ENCODE data around the gene ACACA. TPM values are rescaled to one million over a fixed set of nuclear protein-coding genes. Genes with fewer than 3 reads are reported as not detected.

Gene ACACA
- total and polyA plus RNA-seq, 4 donors: 6.1 to 49.9 (median 23.7) TPM

DNA sequence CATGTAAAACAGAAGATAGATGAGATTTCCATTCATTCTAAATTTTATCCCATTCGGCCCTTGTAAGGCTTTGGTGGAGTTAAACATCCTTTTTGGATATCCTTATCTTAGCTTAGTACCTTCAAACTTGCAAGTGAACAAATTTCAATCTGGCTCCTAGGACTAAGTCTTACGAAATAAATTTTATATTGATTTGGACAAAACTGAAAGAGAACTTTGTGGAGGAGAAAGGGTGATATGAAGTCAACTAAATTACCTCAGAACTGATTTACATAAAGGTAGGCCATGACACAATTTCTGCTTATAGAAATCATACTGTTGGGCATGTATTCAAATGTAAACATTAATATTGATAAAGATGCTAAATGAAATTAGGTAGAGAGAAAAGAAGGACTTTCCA, 206.1 kb downstream of the ACACA start:
- Histone ChIP-seq H3K4me1 (ENCODE audit: control insufficient read depth in 1 of 2, insufficient read depth in 2 of 2, low read length in 2 of 2) (no peaks in the 10 kb centered on the region), H3K36me3 (ENCODE audit: control insufficient read depth in 1 of 2, insufficient read depth in 2 of 2, low read length in 1 of 2) (peaks cover 0 to 2% of the 10 kb centered on the region in 2 donors), H3K4me3 (ENCODE audit: low read length in 2 of 2) (no peak overlapping the region), H3K27me3 (ENCODE audit: control insufficient read depth in 1 of 2, insufficient read depth in 2 of 2, low read length in 1 of 2) (no peaks in the 10 kb centered on the region), H3K27ac (ENCODE audit: low read depth in 1 of 2, low read length in 2 of 2) (no peak overlapping the region), H3K9me3 (ENCODE audit: control insufficient read depth, low read length) (no peaks in the 10 kb centered on the region)
- WGBS, 2 donors: 90 to 92% methylated on average over 2 of the region's 2 CpGs
- DNase-seq (no peak), ATAC-seq (ENCODE audit: low FRiP score) (no peak)
- intact Hi-C loops (cut with DNase I): no loop called here

DNA sequence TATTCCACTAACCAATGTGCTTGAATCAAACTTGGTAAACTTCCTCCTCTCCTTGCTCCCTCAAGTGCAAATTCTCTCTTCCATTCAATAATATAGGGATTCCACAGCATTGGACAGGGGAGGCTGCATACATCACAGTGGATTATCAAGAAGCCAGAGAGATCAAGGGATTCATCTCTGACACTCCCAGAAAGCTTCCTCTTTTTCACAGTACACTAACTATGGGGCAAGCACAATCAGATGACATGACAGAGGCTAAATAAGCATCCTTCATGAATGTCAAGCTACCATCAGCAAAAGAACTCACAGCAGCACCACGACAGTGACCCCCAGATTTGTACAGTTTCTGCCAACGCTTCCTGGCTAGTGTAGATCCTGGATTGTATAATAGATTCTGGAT, 209.3 kb downstream of the ACACA start:
- H3K36me3 ChIP-seq (ENCODE audit: control insufficient read depth in 1 of 2, insufficient read depth in 2 of 2, low read length in 1 of 2): peaks cover 0 to 2% of the 10 kb centered on the region in 2 donors
- H3K4me3 ChIP-seq (ENCODE audit: low read length in 2 of 2): no peak overlapping the region
- WGBS, 2 donors: 91 to 94% methylated on average over 2 of the region's 2 CpGs
- ATAC-seq (ENCODE audit: low FRiP score) (no peak), DNase-seq (no peak)
- no peaks in the 10 kb centered on the region for H3K9me3 ChIP-seq (ENCODE audit: control insufficient read depth, low read length)
- no peak overlapping the region for H3K27ac ChIP-seq (ENCODE audit: low read depth in 1 of 2, low read length in 2 of 2)
- no peaks in the 10 kb centered on the region for H3K27me3 ChIP-seq (ENCODE audit: control insufficient read depth in 1 of 2, insufficient read depth in 2 of 2, low read length in 1 of 2)
- intact Hi-C loops (cut with DNase I): no loop called here
- no peaks in the 10 kb centered on the region for H3K4me1 ChIP-seq (ENCODE audit: control insufficient read depth in 1 of 2, insufficient read depth in 2 of 2, low read length in 2 of 2)

DNA sequence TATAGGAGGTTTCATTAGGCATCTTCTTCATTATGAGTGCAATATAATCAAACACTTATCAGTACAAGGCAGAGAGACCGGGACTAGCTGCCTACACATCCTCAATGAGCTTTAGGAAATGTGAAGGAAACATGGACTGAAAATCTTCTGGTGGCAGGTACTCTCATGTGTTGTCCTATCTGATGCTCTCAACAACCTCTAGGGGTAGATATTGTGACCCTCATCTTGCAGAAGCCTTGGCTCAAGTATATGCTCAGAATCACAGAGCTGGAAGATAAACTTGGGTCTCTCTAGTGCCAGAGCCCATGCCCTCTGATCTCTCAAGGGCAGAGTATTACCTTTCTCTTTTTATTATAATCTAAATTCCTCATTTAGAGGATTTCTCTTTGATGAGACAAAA, 212.4 kb downstream of the ACACA start:
- no peak for ATAC-seq (ENCODE audit: low FRiP score)
- no peak for DNase-seq
- 95 to 100% methylated on average over 1 of the region's 1 CpG for WGBS, 2 donors
- Histone ChIP-seq H3K36me3 (ENCODE audit: control insufficient read depth in 1 of 2, insufficient read depth in 2 of 2, low read length in 1 of 2) (peaks cover 0 to 6% of the 10 kb centered on the region in 2 donors), H3K4me1 (ENCODE audit: control insufficient read depth in 1 of 2, insufficient read depth in 2 of 2, low read length in 2 of 2) (no peaks in the 10 kb centered on the region), H3K4me3 (ENCODE audit: low read length in 2 of 2) (no peak overlapping the region), H3K27me3 (ENCODE audit: control insufficient read depth in 1 of 2, insufficient read depth in 2 of 2, low read length in 1 of 2) (no peaks in the 10 kb centered on the region), H3K9me3 (ENCODE audit: control insufficient read depth, low read length) (no peaks in the 10 kb centered on the region), H3K27ac (ENCODE audit: low read depth in 1 of 2, low read length in 2 of 2) (no peak overlapping the region)
- intact Hi-C loops (cut with DNase I): no loop called here

DNA sequence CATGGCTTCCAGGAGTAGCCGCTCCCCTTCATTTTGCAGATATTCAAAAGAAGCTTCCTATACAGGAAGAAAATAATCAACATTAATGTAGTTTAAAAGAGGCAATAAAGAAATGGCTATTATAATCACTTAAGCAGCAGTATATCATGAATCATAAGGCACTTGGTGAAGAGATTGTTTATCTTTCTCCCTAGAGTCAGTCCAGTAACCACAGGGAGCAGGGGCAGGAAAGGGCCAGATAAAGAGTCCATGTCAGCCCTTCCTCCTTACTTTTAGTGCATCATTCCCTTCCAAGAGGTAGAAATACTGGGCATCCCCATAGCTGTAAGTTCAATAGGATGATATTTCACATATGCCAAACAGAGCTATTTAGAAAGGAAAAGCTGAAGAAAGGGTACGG, 215.4 kb downstream of the ACACA start:
- Histone ChIP-seq H3K27me3 (ENCODE audit: control insufficient read depth in 1 of 2, insufficient read depth in 2 of 2, low read length in 1 of 2) (no peaks in the 10 kb centered on the region), H3K4me1 (ENCODE audit: control insufficient read depth in 1 of 2, insufficient read depth in 2 of 2, low read length in 2 of 2) (no peaks in the 10 kb centered on the region), H3K4me3 (ENCODE audit: low read length in 2 of 2) (no peak overlapping the region), H3K36me3 (ENCODE audit: control insufficient read depth in 1 of 2, insufficient read depth in 2 of 2, low read length in 1 of 2) (peaks cover 0 to 4% of the 10 kb centered on the region in 2 donors), H3K9me3 (ENCODE audit: control insufficient read depth, low read length) (no peaks in the 10 kb centered on the region), H3K27ac (ENCODE audit: low read depth in 1 of 2, low read length in 2 of 2) (no peak overlapping the region)
- DNase-seq: no peak
- intact Hi-C loops (cut with DNase I): no loop called here
- ATAC-seq (ENCODE audit: low FRiP score): no peak
- WGBS, 2 donors: 94 to 96% methylated on average over 2 of the region's 2 CpGs

DNA sequence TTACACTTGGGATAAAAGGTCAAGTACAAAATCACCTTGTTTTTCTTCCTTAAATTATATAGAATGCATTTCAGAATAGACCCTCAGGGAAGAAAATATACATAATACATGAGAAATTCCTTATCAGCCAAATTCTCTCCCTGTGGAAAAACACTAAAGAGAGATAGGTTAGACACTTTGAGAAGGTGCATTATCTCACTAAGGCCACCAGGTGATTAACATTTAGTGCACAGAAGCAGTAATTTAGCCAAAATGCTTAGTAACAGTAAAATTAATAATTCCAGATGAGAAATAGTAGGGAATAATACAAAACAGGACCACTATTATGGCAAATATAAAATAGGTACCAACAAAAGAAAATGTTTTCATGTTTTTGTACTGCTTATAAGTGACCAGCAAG, 216.1 kb downstream of the ACACA start:
- Histone ChIP-seq H3K4me1 (ENCODE audit: control insufficient read depth in 1 of 2, insufficient read depth in 2 of 2, low read length in 2 of 2) (no peaks in the 10 kb centered on the region), H3K4me3 (ENCODE audit: low read length in 2 of 2) (no peak overlapping the region), H3K27me3 (ENCODE audit: control insufficient read depth in 1 of 2, insufficient read depth in 2 of 2, low read length in 1 of 2) (no peaks in the 10 kb centered on the region), H3K36me3 (ENCODE audit: control insufficient read depth in 1 of 2, insufficient read depth in 2 of 2, low read length in 1 of 2) (peaks cover 0 to 4% of the 10 kb centered on the region in 2 donors), H3K9me3 (ENCODE audit: control insufficient read depth, low read length) (no peaks in the 10 kb centered on the region), H3K27ac (ENCODE audit: low read depth in 1 of 2, low read length in 2 of 2) (no peak overlapping the region)
- ATAC-seq (ENCODE audit: low FRiP score) (no peak), DNase-seq (no peak)
- intact Hi-C loops (cut with DNase I): no loop called here

DNA sequence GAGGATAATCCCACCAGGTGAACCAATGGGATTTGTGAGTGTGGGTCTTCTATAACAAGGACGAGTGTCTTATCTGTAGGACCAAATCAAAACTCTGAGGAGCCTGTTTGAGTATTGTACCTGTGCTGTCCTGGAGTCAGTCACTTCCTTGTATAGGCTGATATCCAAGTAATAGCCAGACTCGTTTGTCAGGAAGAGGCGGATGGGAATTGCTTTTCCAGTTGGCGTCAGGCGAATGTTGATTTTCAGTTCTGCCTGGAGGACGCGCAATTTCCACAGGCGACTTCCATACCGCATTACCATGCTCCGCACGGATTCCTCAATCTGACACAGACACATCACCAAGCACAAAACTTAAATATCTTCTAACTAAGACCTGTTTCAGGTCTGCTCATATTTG, 218.5 kb downstream of the ACACA start:
- no peak overlapping the region for H3K27ac ChIP-seq (ENCODE audit: low read depth in 1 of 2, low read length in 2 of 2)
- WGBS, 2 donors: 93 to 95% methylated on average over 11 of the region's 11 CpGs
- ATAC-seq (ENCODE audit: low FRiP score) (no peak), DNase-seq (no peak)
- H3K4me1 ChIP-seq (ENCODE audit: control insufficient read depth in 1 of 2, insufficient read depth in 2 of 2, low read length in 2 of 2): no peaks in the 10 kb centered on the region
- intact Hi-C loops (cut with DNase I): no loop called here
- no peak overlapping the region for H3K4me3 ChIP-seq (ENCODE audit: low read length in 2 of 2)
- no peaks in the 10 kb centered on the region for H3K9me3 ChIP-seq (ENCODE audit: control insufficient read depth, low read length)
- H3K27me3 ChIP-seq (ENCODE audit: control insufficient read depth in 1 of 2, insufficient read depth in 2 of 2, low read length in 1 of 2): no peaks in the 10 kb centered on the region
- H3K36me3 ChIP-seq (ENCODE audit: control insufficient read depth in 1 of 2, insufficient read depth in 2 of 2, low read length in 1 of 2): peaks cover 0 to 4% of the 10 kb centered on the region in 2 donors

DNA sequence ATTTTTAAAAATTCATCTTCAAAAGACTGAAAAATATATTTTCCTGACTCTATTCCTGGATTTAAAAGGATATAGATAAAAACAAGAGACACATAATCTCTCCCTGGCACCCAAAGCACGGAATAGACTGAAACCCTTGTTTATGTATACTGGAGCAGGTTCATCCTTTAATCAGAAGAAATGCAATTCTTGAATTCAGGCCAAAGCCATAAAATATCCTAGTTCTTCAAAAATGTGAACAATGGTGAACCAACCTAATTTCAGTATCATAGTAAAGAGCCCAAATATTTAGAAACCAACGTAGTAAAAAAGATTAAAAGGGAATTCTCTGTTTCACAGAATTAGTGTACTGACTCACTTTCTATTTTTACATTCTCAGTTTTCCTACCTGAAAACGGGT, 219.4 kb downstream of the ACACA start:
- 43 to 50% methylated on average over 3 of the region's 3 CpGs for WGBS, 2 donors
- H3K27ac ChIP-seq (ENCODE audit: low read depth in 1 of 2, low read length in 2 of 2): no peak overlapping the region
- intact Hi-C loops (cut with DNase I): no loop called here
- H3K4me3 ChIP-seq (ENCODE audit: low read length in 2 of 2): no peak overlapping the region
- ATAC-seq (ENCODE audit: low FRiP score) (no peak), DNase-seq (no peak)
- H3K9me3 ChIP-seq (ENCODE audit: control insufficient read depth, low read length): no peaks in the 10 kb centered on the region
- peaks cover 0 to 4% of the 10 kb centered on the region in 2 donors for H3K36me3 ChIP-seq (ENCODE audit: control insufficient read depth in 1 of 2, insufficient read depth in 2 of 2, low read length in 1 of 2)
- no peaks in the 10 kb centered on the region for H3K27me3 ChIP-seq (ENCODE audit: control insufficient read depth in 1 of 2, insufficient read depth in 2 of 2, low read length in 1 of 2)
- H3K4me1 ChIP-seq (ENCODE audit: control insufficient read depth in 1 of 2, insufficient read depth in 2 of 2, low read length in 2 of 2): no peaks in the 10 kb centered on the region

DNA sequence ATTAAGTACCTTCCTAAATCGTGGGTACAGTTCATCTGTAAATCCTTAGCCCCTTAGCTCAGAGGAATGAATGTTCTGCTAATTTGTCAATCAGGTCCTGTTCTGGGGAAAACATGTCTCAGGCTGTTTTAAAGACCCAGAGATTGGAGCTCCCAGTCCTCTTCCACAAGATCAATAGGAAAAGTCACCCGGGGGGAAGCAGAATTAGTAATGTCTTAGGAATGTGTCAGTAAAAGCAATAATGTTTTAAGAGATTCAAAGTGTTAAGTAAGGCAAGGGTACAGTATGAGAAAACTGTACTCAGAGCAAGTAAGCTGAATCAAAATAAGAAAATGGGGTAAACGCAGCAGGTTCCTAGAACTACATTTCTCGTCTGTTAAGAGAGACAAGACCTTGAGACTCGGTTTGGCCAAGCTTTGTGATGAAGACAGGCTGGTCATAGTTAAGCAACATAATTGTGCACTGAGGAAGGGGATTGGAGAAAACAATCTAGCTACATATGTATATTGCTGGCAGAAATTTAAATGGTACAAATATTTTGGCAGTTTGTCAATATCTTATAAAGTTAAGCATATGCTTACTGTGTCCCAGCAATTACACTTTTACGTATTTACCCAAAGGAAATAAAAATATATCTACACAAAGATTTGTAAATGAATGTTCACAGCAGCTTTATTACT, 223.7 kb downstream of the ACACA start:
- Histone ChIP-seq H3K27me3 (ENCODE audit: control insufficient read depth in 1 of 2, insufficient read depth in 2 of 2, low read length in 1 of 2) (no peaks in the 10 kb centered on the region), H3K4me3 (ENCODE audit: low read length in 2 of 2) (no peak overlapping the region), H3K9me3 (ENCODE audit: control insufficient read depth, low read length) (no peaks in the 10 kb centered on the region), H3K36me3 (ENCODE audit: control insufficient read depth in 1 of 2, insufficient read depth in 2 of 2, low read length in 1 of 2) (peaks cover 0 to 2% of the 10 kb centered on the region in 2 donors), H3K4me1 (ENCODE audit: control insufficient read depth in 1 of 2, insufficient read depth in 2 of 2, low read length in 2 of 2) (no peaks in the 10 kb centered on the region), H3K27ac (ENCODE audit: low read depth in 1 of 2, low read length in 2 of 2) (no peak overlapping the region)
- DNase-seq: no peak
- intact Hi-C loops (cut with DNase I): no loop called here
- WGBS, 2 donors: 71 to 73% methylated on average over 6 of the region's 6 CpGs
- ATAC-seq (ENCODE audit: low FRiP score): no peak

DNA sequence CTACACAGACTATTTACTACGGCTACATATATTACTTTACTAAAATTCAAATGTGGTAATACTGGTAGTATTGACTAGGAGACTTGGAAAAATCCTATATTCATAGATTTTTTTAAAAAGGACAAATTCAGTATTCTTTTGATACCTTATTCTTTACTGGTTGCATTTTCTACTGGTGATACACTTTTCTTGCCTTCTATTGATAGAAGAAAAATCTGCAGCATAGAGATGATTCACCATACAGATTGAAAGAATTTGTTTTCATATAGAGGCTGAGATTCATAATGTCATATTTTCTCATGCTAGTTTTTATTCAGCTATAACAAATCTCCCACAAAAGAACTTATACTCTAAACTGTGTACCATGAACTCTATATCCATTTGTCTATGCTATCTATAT, 226.3 kb downstream of the ACACA start:
- H3K27me3 ChIP-seq (ENCODE audit: control insufficient read depth in 1 of 2, insufficient read depth in 2 of 2, low read length in 1 of 2): no peaks in the 10 kb centered on the region
- no peak for ATAC-seq (ENCODE audit: low FRiP score)
- no peak overlapping the region for H3K27ac ChIP-seq (ENCODE audit: low read depth in 1 of 2, low read length in 2 of 2)
- H3K4me1 ChIP-seq (ENCODE audit: control insufficient read depth in 1 of 2, insufficient read depth in 2 of 2, low read length in 2 of 2): no peaks in the 10 kb centered on the region
- no peaks in the 10 kb centered on the region for H3K9me3 ChIP-seq (ENCODE audit: control insufficient read depth, low read length)
- no peak overlapping the region for H3K4me3 ChIP-seq (ENCODE audit: low read length in 2 of 2)
- intact Hi-C loops (cut with DNase I): no loop called here
- no peak for DNase-seq
- 97 to 99% methylated on average over 1 of the region's 1 CpG for WGBS, 2 donors
- peaks cover 0 to 4% of the 10 kb centered on the region in 2 donors for H3K36me3 ChIP-seq (ENCODE audit: control insufficient read depth in 1 of 2, insufficient read depth in 2 of 2, low read length in 1 of 2)
